Limb (tissue), 2 donors: ENCODE data around the gene IQCK.
"Not testable (repeated sequence)": the region's sequence is repeated elsewhere in the genome, so short reads cannot be mapped to it uniquely, and the experiment has no call there.

ENCODE experiments used
- DNase-seq, 2 donors: peaks; one replicate each; pipeline ENCODE4 v3.0.0-alpha.2; 2016; ENCODE audit errors: extremely low spot score in 2 of 2

The IQCK gene

GRCh38 chr16:19717741-19718623 lies at the start of gene IQCK, which contains the start of gene KNOP1:
TSS of gene IQCK (plus strand) at chr16:19718271. CDS start at chr16:19718307, 36 bp downstream.
TSS of gene KNOP1 (minus strand) at chr16:19718227. CDS start at chr16:19715035, 3,192 bp downstream.
- peak; percentile 90 to 92 for DNase-seq

GRCh38 chr16:19672378-19672777 lies 45.7 kb upstream of the IQCK start:
- DNase-seq: no peak

GRCh38 chr16:19674485-19674884 lies 43.6 kb upstream of the IQCK start:
- no peak for DNase-seq

- DNase-seq: no peak
Observed at GRCh38 chr16:19677402-19677801, 40.7 kb upstream of the IQCK start.

- DNase-seq: no peak
Observed at GRCh38 chr16:19678804-19679203, 39.3 kb upstream of the IQCK start.

DNA sequence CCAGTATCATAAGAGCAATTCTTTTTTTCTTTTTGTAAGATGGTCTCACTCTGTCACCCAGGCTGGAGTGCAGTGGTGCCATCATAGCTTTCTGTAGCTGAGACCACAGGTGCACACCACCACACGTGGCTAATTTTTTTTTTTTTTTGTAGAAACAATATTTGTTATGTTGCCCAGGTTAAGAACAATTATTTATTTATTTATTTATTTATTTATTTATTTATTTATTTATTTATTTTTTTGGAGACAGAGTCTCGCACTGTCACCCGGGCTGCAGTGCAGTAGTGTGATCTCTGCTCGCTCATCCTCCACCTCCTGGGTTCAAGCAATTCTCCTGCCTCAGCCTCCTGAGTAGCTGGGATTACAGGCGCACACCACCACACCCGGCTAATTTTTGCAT lies 38.8 kb upstream of the IQCK start:
- not testable (repeated sequence) for DNase-seq

DNA sequence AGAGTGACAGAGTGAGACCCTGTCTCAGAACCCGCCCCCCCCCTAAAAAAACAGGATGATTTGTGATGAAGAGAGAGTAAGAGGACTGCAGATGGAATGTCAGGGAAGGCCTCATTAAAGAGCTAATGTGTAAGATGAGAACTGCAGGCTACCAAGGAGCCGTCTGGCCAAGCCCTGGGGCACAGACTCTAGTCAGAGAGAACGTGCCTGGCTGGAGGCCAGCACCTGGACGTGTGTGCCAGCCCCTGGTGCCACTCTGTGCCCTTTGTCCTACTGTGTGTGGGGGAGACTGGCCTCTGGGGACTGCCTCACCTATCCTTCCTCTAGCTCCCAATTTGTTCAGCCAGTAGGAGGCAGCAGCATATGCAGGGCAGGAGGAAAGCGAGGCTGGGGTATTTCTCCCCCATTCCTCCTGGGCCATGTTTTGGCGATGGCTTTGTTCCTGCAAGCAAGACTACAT lies 37.2 kb upstream of the IQCK start:
- no peak for DNase-seq

- no peak for DNase-seq
Observed at GRCh38 chr16:19681637-19682036, 36.4 kb upstream of the IQCK start.

- no peak for DNase-seq
Observed at GRCh38 chr16:19683453-19684236, 34.4 kb upstream of the IQCK start.

DNA sequence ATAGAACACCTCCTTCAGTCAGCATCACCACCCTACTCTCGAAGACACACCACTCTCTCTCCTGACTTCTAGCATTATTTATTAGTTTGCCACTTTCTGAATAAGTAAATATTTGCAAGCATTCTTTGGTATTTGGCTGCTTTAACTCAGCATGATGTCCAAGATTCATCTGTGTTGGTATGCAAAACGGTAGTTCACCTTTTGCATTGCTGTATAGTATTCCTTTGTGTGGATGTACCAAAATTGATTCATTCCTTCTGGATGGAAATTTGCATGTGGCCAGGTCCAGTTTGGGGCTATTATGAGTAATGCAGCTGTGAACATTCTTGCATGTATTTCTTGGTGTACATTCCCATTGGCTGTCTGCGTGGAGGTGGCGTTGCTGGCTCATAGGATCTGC lies 32.9 kb upstream of the IQCK start:
- DNase-seq: no peak

DNA sequence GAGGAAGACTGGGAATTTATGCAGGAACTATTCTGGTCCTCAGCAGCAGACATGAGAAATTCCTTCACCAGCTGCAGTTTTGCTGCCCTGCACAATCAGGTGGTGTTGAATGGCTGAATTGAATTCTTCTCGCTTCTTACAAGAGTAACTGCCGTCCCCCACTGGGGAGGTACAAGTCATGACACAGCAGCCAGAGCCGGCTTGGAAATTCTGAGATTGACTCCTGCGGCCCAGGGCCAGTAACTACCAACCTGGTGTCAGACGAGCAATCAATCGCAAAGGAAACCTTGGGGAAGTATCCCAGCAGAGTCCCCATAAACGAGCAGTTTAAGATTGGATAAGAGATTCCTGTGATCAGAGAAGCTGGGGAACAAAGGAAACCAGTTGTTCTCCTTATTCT lies 30.8 kb upstream of the IQCK start:
- no peak for DNase-seq

DNA sequence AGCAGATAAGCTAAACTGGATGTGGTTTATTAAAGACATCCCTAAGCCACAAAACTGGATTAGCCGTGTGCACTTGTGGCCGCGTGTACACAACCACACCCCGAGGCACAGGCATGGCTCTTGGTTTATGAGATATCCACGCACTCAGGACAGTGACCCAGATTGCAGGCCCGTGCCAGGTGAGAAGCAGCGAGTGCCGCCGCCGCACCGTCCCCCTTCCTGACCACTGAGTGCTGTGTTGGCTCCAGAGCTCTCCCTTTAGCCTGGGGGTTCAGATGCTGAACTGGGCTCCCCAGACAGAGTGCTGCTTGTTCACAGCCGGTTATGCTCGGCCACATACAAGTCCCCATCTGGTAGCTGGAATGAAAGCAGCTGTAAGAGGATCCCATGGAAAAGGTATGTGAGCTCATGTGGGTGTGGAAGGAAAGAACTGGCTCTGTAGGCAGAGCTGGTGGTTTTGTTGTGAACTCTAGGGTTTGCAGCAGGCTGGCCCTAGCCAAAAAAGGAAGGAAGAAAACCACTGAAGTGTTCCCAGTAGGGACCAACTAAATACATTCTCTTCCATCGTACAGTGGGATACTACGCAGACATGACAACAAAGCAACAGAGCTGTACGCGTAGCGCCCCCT lies 29.6 kb upstream of the IQCK start:
- DNase-seq: no peak

DNA sequence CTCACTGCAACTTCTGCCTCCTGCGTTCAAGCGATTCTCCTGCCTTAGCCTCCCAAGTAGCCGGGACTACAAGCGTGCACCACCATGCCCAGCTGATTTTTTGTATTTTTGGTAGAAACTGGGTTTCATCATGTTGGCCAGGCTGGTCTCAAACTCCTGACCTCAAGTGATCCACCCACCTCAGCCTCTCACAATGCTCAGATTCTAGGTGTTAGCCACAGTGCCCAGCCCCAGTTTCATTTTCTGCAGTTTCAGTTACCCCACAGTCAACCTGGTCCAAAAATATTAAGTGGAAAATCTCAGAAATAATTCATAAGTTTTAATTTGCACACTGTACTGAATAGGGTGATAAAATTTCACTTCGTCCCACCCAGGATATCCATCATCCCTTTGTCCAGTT lies 28.7 kb upstream of the IQCK start:
- DNase-seq: no peak

GRCh38 chr16:19690196-19690595 lies 27.9 kb upstream of the IQCK start:
- DNase-seq: no peak

DNA sequence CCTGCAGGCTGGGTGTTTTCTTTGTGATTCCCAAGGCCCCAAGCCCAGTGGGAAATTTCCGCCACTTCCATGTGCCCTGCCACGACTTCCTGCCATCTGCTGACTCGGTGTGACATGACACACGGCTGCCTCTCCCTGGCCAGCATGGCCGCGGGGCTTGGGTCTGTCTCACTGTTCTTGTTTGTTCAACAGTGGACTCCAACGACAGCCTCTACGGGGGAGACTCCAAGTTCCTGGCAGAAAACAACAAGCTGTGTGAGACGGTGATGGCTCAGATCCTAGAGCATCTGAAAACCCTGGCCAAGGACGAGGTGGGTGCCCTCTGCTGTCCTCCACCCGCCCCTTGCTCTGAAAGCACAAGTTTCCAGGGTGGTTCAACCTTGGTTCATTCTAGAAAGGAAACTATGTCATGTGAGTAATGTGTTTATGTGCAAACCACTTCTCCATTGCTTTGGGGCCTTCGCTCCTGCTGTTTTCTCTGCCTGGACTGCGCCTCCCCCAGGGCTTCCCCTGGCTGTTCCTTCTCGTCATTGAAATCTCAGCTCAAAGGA lies 26.8 kb upstream of the IQCK start:
- no peak for DNase-seq

DNA sequence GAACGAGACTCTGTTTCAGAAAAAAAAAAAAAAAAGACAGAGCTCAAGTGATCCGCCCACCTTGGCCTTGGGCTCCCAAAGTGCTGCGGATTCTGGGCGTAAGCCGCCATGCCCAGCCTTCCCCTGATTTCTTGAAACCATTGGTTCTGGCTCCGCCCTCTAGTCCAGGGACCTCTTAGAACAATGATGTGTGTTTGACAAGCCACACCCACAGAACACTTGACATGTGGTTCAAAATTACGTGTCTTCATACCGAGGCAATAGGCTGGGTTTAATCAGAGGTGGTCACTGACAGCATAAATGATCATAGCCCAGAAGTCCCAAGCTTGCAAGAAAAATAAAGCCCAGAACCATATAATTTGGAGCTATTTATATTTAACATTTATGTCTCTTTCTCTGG lies 23.1 kb upstream of the IQCK start:
- no peak for DNase-seq

DNA sequence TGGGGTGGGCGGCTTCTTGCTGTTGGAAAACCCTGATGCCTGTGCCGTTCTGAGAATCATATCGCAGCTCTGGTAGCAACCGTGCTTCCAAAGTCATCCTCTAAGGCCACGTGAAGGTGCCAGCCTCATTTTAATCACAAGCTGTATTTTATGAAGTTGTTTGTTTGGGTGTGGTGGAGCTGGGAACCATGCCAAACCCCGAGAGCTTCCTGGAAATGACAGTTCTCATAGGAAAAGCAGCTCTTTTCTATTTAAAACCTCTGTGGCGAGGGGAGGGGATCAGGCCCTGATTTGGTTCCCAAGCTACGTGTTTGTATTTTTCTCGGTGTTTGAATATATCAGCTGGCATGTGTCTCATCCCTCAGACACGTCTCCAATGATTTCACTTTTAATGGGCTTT lies 21.7 kb upstream of the IQCK start:
- DNase-seq: peak; percentile 56 to 69

DNA sequence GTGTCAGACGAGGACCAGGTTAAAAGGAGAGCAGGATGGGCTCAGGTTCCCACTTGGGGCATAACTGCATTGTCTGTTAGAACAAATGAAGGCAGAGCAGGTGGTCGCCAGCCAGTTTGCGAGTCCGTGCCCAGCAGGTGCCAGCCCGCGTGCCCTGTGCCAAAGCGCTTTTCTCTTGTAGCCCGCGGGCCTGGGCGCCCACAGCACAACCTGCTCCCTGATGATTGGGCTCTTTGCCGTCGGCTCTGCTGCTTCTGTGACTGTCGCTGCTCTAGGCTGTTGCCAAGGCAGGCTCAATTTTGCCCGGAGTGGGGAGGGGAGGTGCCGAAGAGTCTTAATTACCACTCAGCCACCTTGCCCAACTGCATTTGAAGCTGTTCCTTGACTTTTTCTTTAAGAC lies 21.1 kb upstream of the IQCK start:
- DNase-seq: no peak

- no peak for DNase-seq
Observed at GRCh38 chr16:19697756-19698318, 20.2 kb upstream of the IQCK start.

DNA sequence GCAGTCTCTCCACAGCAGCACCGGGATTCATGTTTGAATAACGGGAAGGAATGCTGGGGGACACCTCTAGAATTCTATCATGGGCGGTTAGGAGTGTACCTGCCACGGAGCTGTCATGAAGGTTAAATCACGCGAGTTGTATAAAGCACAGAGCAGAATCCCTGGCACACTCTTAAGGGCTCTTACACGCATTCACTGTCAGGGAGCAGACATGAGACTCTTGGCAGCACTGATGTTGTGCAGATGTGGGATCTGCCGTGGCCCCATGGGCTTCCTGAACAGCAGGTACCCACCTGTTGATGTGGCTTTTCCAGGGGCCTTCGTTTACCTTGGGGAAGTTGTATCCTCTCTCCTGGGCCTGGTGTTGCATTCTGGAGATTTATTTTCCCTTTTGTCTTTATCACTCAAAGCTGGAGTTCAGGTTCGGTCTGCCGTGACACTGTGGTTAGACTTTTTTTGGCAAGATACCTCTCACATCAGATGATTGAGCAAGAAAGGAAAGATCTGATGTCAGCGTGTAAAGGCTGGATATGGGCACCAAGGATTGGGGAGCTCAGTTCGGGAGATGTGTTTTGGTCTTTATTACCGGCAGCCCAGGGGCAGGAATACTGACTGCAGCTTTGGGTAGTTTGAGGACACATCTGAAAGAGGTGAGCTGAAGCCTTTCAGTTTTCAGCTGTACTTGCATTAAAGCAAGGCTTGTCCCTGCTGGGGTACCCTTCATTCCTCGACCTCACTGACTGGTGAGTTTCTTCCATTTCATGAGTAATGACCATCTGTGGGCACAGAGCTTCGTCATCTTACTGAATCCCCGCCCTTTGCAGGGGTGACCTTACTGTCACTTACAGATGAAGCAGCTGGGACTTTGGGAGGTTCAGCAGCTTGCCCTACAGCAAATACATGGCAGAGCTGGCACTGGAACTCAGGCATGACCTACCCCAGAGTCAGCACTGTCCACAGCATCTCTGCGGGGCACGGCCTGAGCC lies 19.3 kb upstream of the IQCK start:
- no peak for DNase-seq
